HCT116 (cell line): Measurements from ENCODE around the gene GPR176. TPM values are rescaled to one million over a fixed set of nuclear protein-coding genes. Genes with fewer than 3 reads are reported as not detected.

ENCODE experiments used
- ATAC-seq: fragments of 200-7000 bp; cut with Tn5 transposase; 2 replicates; pipeline ENCODE4 v1.9.1; 2020; ENCODE audit warnings: mild to moderate bottlenecking, moderate library complexity
- BruUV-seq: library from RNA; stranded (reverse); fragments of 400-500 nt; replicated peaks from 2 replicates; lab custom pipeline; 2021; lab: Mats Ljungman, UMichigan
- CTCF ChIA-PET: fragments of 300-600 bp; sonication (Branson Sonifier 250); formaldehyde crosslinking; loops from one replicate; lab custom pipeline; 2021; ENCODE audit warnings: antibody characterized with exemption; lab: Charles Lee
- POLR2A ChIA-PET: fragments of 300-600, 350-600 bp; sonication (Branson Sonifier 250); formaldehyde crosslinking; loops from one replicate; lab custom pipeline; 2021; ENCODE audit warnings: antibody characterized with exemption; lab: Charles Lee
- RAD21 ChIA-PET, 2 experiments: fragments of 300-600 bp; sonication (Branson Sonifier 250); formaldehyde crosslinking; loops; one replicate each; lab custom pipeline; 2023; ENCODE audit warnings: low total read pairs in 2 of 2; ENCODE audit not compliant: uncharacterized antibody in 2 of 2, unreplicated experiment in 2 of 2, low non-redundant PET in 1 of 2; lab: Charles Lee
- DNase-seq: peaks from one replicate; pipeline ENCODE4 v3.0.0-alpha.2; 2010; ENCODE audit warnings: low read depth, low spot score
- H2AFZ ChIP-seq: fragments of 200-600 bp; shearing (Covaris generic), sonication (generic); 2 replicates; pipeline ENCODE4 v1.6.1; 2017; ENCODE audit warnings: low read depth, mixed run types, mixed read lengths, antibody characterized with exemption, low read length; ENCODE audit not compliant: poor library complexity, severe bottlenecking
- H3K27ac ChIP-seq: 2 replicates; pipeline ENCODE4 v1.5.1; 2012; ENCODE audit warnings: low read depth, low read length
- H3K27me3 ChIP-seq: fragments of 200-600 bp; sonication (generic); 2 replicates; pipeline ENCODE4 v1.6.1; 2016; ENCODE audit warnings: mixed run types, low read length, mixed read lengths; ENCODE audit not compliant: insufficient read depth
- H3K36me3 ChIP-seq, 2 experiments: fragments of 200-500 bp in 1 of 2; fragments of 200-600 bp in 1 of 2; sonication (Bioruptor generic) in 1 of 2; sonication (generic) in 1 of 2; 2 replicates each; pipeline versions ENCODE4 v1.5.1 to v1.6.1; 2014 to 2016; ENCODE audit warnings: low read length in 2 of 2, inconsistent platforms in 1 of 2, mixed read lengths in 1 of 2, mixed run types in 1 of 2; ENCODE audit not compliant: insufficient read depth in 2 of 2, control insufficient read depth in 1 of 2
- H3K4me1 ChIP-seq, 2 experiments: fragments of 200-600 bp in 1 of 2; sonication (generic) in 1 of 2; 2 replicates each; pipeline versions ENCODE4 v1.5.1 to v1.6.1; 2012 to 2017; ENCODE audit warnings: low read length in 2 of 2, inconsistent platforms in 1 of 2, mild to moderate bottlenecking in 1 of 2, mixed read lengths in 1 of 2, mixed run types in 1 of 2, moderate library complexity in 1 of 2; ENCODE audit not compliant: insufficient read depth in 2 of 2, control insufficient read depth in 1 of 2
- H3K4me2 ChIP-seq: fragments of 200-600 bp; sonication (generic); 2 replicates; pipeline ENCODE4 v1.6.1; 2017; ENCODE audit warnings: mixed run types, low read length, mixed read lengths
- H3K4me3 ChIP-seq, 2 experiments: fragments of 200-600 bp in 1 of 2; sonication (generic) in 1 of 2; replicated peaks in 1 of 2; 2 replicates each; pipeline ENCODE4 v1.5.1; 2011 to 2016; ENCODE audit warnings: low read length in 2 of 2, control low read depth in 1 of 2, low read depth in 1 of 2, mild to moderate bottlenecking in 1 of 2, mixed read lengths in 1 of 2, mixed run types in 1 of 2
- H3K79me2 ChIP-seq: fragments of 200-600 bp; sonication (generic); 2 replicates; pipeline ENCODE4 v1.6.1; 2017; ENCODE audit warnings: mild to moderate bottlenecking, mixed run types, low read length, moderate library complexity, mixed read lengths; ENCODE audit not compliant: insufficient read depth
- H3K9ac ChIP-seq: fragments of 200-600 bp; sonication (generic); 2 replicates; pipeline ENCODE4 v1.6.1; 2016; ENCODE audit warnings: low read length, mixed read lengths
- H3K9me2 ChIP-seq: fragments of 200-600 bp; sonication (generic), shearing (Covaris generic); 2 replicates; pipeline ENCODE4 v1.6.1; 2017; ENCODE audit warnings: mixed run types, mild to moderate bottlenecking, moderate library complexity; ENCODE audit not compliant: insufficient read depth
- H3K9me3 ChIP-seq, 2 experiments: fragments of 200-500 bp in 1 of 2; fragments of 200-600 bp in 1 of 2; sonication (Bioruptor generic) in 1 of 2; sonication (generic) in 1 of 2; 2 replicates each; pipeline ENCODE4 v1.6.1; 2014 to 2017; ENCODE audit warnings: low read length in 2 of 2, mixed read lengths in 2 of 2, inconsistent platforms in 1 of 2, low read depth in 1 of 2, mild to moderate bottlenecking in 1 of 2, mixed run types in 1 of 2, moderate library complexity in 1 of 2; ENCODE audit not compliant: control insufficient read depth in 1 of 2, insufficient read depth in 1 of 2
- H4K20me1 ChIP-seq: fragments of 200-600 bp; sonication (generic), shearing (Covaris generic); 2 replicates; pipeline ENCODE4 v1.6.1; 2017; ENCODE audit warnings: mixed run types, mild to moderate bottlenecking, moderate library complexity; ENCODE audit not compliant: insufficient read depth
- CBX3 ChIP-seq: IDR thresholded peaks from 2 replicates; pipeline ENCODE4 v1.6.1; 2012; ENCODE audit warnings: low read depth
- EZH2 ChIP-seq: fragments of 200-600 bp; sonication (generic); IDR thresholded peaks from 2 replicates; pipeline ENCODE4 v1.6.1; 2017; ENCODE audit warnings: antibody characterized with exemption, mixed run types
- EZH2phosphoT487 ChIP-seq: fragments of 200-600 bp; IDR thresholded peaks from 2 replicates; pipeline ENCODE4 v1.6.1; 2018; ENCODE audit warnings: antibody characterized with exemption, borderline replicate concordance
- FOSL1 ChIP-seq: IDR thresholded peaks from 2 replicates; pipeline ENCODE4 v1.6.1; 2012; ENCODE audit warnings: low read depth
- JUND ChIP-seq: IDR thresholded peaks from 2 replicates; pipeline ENCODE4 v1.6.1; 2012
- POLR2A ChIP-seq: IDR thresholded peaks from 2 replicates; pipeline ENCODE4 v1.7.0; 2011; ENCODE audit warnings: borderline replicate concordance; ENCODE audit not compliant: insufficient read depth, insufficient read length; ENCODE audit errors: extremely low read depth
- RAD21 ChIP-seq: IDR thresholded peaks from 2 replicates; pipeline ENCODE4 v1.6.1; 2012; ENCODE audit warnings: low read depth, mild to moderate bottlenecking
- SIN3A ChIP-seq: IDR thresholded peaks from 2 replicates; pipeline ENCODE4 v1.6.1; 2012; ENCODE audit warnings: low read depth
- SP1 ChIP-seq: IDR thresholded peaks from 2 replicates; pipeline ENCODE4 v1.6.1; 2012; ENCODE audit warnings: low read depth
- SRF ChIP-seq: IDR thresholded peaks from 2 replicates; pipeline ENCODE4 v1.6.1; 2012; ENCODE audit warnings: low read depth
- YY1 ChIP-seq: IDR thresholded peaks from 2 replicates; pipeline ENCODE4 v1.6.1; 2011; ENCODE audit warnings: low read length, low read depth, moderate library complexity, mild to moderate bottlenecking; ENCODE audit not compliant: insufficient replicate concordance; ENCODE audit errors: extremely low read depth
- ZNF274 ChIP-seq: fragments of 200-500 bp; sonication (Bioruptor generic); IDR thresholded peaks from 2 replicates; pipeline ENCODE4 v1.6.1; 2014; ENCODE audit warnings: mild to moderate bottlenecking, low read depth, low read length, inconsistent platforms
- intact Hi-C: fragments of 100-400 bp; cut with micrococcal nuclease; formaldehyde crosslinking; loops from 2 replicates; pipeline ENCODE4 v1.10.0; 2022
- total RNA-seq: library from RNA; stranded (reverse); gene quantifications from one replicate; pipeline ENCODE4 v1.2.1, GENCODE V29; 2021; ENCODE audit not compliant: unreplicated experiment
- TF ChIP-seq, protein P1 (sequence below): IDR thresholded peaks from 2 replicates; pipeline ENCODE4 v1.6.1; 2012
- TF ChIP-seq, protein P2 (sequence below), 3 experiments: fragments of 200-600 bp in 1 of 3; sonication (generic) in 1 of 3; IDR thresholded peaks in 2 of 3; conservative IDR thresholded peaks in 1 of 3; 2 replicates each; pipeline ENCODE4 v1.5.1; 2012 to 2017; ENCODE audit warnings: low read depth in 2 of 3, low read length in 2 of 3, antibody characterized with exemption in 1 of 3, borderline replicate concordance in 1 of 3, control low read depth in 1 of 3, mild to moderate bottlenecking in 1 of 3, mixed read lengths in 1 of 3, mixed run types in 1 of 3, moderate library complexity in 1 of 3; ENCODE audit not compliant: insufficient read depth in 1 of 3
- TF ChIP-seq, protein P3 (sequence below): IDR thresholded peaks from 2 replicates; pipeline ENCODE4 v1.6.1; 2012; ENCODE audit warnings: low read depth

The GPR176 gene
- total RNA-seq, 1 experiment from 2014 or later = 1.7 TPM

DNA sequence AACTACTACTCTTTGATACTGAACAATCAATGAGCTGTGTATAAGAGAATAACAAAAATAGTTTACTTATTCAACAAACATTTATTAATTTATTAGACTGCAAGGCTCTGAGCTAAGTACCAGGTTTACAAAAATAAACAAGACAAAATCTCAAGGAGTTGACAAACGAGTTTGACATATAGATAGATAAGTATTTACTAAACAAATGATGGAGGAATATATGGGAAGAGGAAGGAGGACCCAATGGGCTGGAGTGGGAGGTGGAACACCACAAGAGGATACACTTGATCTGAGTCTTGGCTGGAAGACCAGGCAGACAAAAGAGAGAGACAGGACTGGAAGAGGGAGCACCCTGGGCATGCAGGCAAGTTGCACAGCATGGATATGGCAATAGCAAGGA, 89.9 kb downstream of the GPR176 start:
- ATAC-seq = no peak
- no TSS peak for BruUV-seq
- H3K27me3 ChIP-seq = no peaks in the 10 kb centered on the region

DNA sequence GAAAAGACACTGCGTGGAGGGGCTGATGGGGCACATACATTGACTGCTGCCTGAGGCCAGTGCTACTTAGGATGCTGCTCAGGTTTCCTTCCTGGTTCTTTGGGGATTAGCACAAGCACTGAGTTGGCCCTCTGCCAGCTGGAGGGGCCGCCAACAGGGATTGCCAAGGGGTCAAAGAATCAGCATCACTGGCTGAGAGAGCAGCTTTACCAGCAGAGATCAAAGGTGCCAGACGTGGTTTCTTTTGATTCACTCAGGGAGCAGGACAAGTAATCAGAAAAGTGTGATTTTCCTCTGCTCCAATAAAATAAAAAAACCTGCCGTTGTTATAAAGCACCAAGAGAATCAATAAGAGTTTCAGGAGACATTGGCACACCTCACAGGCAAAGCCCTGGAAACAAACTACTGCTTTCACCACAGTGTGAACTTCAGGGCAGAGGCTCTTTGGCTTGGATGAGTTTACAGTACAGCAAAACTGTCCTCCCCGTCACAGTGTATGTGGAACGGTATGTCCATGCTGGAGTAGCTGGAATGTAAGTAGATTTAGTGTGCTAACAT, 91.6 kb downstream of the GPR176 start:
- ATAC-seq = no peak
- Histone ChIP-seq H3K4me2 (no peak overlapping the region), H3K4me3 (no peak overlapping the region), H3K36me3 (no peaks in the 10 kb centered on the region), H3K9me3 (no peaks in the 10 kb centered on the region; a peak in 1 of 4 replicates), H3K9me2 (no peaks in the 10 kb centered on the region), H3K79me2 (no peaks in the 10 kb centered on the region), H3K4me1 (no peaks in the 10 kb centered on the region), H3K27ac (no peak overlapping the region), H3K27me3 (no peaks in the 10 kb centered on the region), H4K20me1 (no peaks in the 10 kb centered on the region), H3K9ac (no peak overlapping the region), H2AFZ (no peak overlapping the region)
- no peak for DNase-seq
- ChIA-PET POLR2A (no interaction called here), RAD21 (no interaction called here), CTCF (no interaction called here)
- intact Hi-C loops = no loop called here
- BruUV-seq = no TSS peak
- no peak for TF ChIP-seq JUND
- no peak for TF ChIP-seq EZH2phosphoT487
- TF ChIP-seq, protein P1, sequence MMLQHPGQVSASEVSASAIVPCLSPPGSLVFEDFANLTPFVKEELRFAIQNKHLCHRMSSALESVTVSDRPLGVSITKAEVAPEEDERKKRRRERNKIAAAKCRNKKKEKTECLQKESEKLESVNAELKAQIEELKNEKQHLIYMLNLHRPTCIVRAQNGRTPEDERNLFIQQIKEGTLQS = no peak
- no peak for TF ChIP-seq ZNF274
- TF ChIP-seq CBX3 = no peak
- TF ChIP-seq SIN3A = no peak
- TF ChIP-seq, protein P2, sequence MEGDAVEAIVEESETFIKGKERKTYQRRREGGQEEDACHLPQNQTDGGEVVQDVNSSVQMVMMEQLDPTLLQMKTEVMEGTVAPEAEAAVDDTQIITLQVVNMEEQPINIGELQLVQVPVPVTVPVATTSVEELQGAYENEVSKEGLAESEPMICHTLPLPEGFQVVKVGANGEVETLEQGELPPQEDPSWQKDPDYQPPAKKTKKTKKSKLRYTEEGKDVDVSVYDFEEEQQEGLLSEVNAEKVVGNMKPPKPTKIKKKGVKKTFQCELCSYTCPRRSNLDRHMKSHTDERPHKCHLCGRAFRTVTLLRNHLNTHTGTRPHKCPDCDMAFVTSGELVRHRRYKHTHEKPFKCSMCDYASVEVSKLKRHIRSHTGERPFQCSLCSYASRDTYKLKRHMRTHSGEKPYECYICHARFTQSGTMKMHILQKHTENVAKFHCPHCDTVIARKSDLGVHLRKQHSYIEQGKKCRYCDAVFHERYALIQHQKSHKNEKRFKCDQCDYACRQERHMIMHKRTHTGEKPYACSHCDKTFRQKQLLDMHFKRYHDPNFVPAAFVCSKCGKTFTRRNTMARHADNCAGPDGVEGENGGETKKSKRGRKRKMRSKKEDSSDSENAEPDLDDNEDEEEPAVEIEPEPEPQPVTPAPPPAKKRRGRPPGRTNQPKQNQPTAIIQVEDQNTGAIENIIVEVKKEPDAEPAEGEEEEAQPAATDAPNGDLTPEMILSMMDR (IDR thresholded peaks at IDR 0.05 in 2 of 3, conservative IDR thresholded peaks at IDR 0.05 in 1 of 3; ENCODE audit: borderline replicate concordance in 1 of 3, insufficient read depth in 1 of 3, low read depth in 2 of 3, low read length in 2 of 3) = no peak
- no peak for TF ChIP-seq SRF
- TF ChIP-seq FOSL1 = no peak
- TF ChIP-seq SP1 = no peak
- TF ChIP-seq EZH2 = no peak
- no peak for TF ChIP-seq RAD21
- TF ChIP-seq, protein P3, sequence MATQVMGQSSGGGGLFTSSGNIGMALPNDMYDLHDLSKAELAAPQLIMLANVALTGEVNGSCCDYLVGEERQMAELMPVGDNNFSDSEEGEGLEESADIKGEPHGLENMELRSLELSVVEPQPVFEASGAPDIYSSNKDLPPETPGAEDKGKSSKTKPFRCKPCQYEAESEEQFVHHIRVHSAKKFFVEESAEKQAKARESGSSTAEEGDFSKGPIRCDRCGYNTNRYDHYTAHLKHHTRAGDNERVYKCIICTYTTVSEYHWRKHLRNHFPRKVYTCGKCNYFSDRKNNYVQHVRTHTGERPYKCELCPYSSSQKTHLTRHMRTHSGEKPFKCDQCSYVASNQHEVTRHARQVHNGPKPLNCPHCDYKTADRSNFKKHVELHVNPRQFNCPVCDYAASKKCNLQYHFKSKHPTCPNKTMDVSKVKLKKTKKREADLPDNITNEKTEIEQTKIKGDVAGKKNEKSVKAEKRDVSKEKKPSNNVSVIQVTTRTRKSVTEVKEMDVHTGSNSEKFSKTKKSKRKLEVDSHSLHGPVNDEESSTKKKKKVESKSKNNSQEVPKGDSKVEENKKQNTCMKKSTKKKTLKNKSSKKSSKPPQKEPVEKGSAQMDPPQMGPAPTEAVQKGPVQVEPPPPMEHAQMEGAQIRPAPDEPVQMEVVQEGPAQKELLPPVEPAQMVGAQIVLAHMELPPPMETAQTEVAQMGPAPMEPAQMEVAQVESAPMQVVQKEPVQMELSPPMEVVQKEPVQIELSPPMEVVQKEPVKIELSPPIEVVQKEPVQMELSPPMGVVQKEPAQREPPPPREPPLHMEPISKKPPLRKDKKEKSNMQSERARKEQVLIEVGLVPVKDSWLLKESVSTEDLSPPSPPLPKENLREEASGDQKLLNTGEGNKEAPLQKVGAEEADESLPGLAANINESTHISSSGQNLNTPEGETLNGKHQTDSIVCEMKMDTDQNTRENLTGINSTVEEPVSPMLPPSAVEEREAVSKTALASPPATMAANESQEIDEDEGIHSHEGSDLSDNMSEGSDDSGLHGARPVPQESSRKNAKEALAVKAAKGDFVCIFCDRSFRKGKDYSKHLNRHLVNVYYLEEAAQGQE = no peak

More for the DNA sequence above, 89.9 kb downstream of the GPR176 start:
- CTCF ChIA-PET = no interaction called here
- H3K9me3 ChIP-seq = no peaks in the 10 kb centered on the region
- no peaks in the 10 kb centered on the region for H3K4me1 ChIP-seq
- H3K4me3 ChIP-seq = no peak overlapping the region
- H3K9me2 ChIP-seq = no peaks in the 10 kb centered on the region
- TF ChIP-seq SP1 = no peak
- TF ChIP-seq FOSL1 = no peak
- TF ChIP-seq POLR2A = no peak
- TF ChIP-seq YY1 = no peak
- no peak for TF ChIP-seq CBX3
- no peak for TF ChIP-seq JUND
- TF ChIP-seq, all 23 proteins: peak for 0
- ChIA-PET POLR2A (no interaction called here), RAD21 (no interaction called here)
- Histone ChIP-seq H3K36me3 (no peaks in the 10 kb centered on the region), H3K27ac (no peak overlapping the region), H3K4me2 (no peak overlapping the region), H4K20me1 (no peaks in the 10 kb centered on the region), H3K9ac (no peak overlapping the region), H2AFZ (no peak overlapping the region), H3K79me2 (no peaks in the 10 kb centered on the region)
- intact Hi-C loops = no loop called here
- DNase-seq = no peak
